ENCODE data around the gene WWOX.

- TF ChIP-seq CTCF (IDR thresholded peaks at IDR 0.05) (no peak), POLR2AphosphoS2 (conservative IDR thresholded peaks at IDR 0.05; ENCODE audit: low read length) (no peak), SMC3 (IDR thresholded peaks at IDR 0.05) (no peak), PBX3 (IDR thresholded peaks at IDR 0.05) (no peak), NFE2L2 (conservative IDR thresholded peaks at IDR 0.05; ENCODE audit: low read length) (no peak), EHMT2 (IDR thresholded peaks at IDR 0.05; ENCODE audit: low read depth) (no peak), USF2 (IDR thresholded peaks at IDR 0.05) (no peak), POLR2A (IDR thresholded peaks at IDR 0.05; ENCODE audit: low read length) (no peak)
Measured at GRCh38 chr16:78906135-78906534, 806.7 kb downstream of the WWOX start.
